Parathyroid adenoma (tissue), 2 donors: ENCODE measurements around the gene TEAD1.

Source experiments
- H2AFZ ChIP-seq: fragments of 300-600 bp; sonication (generic); one replicate; pipeline ENCODE4 v1.7.0; 2017; ENCODE audit warnings: antibody characterized with exemption, mild to moderate bottlenecking
- H3K27ac ChIP-seq: fragments of 300-600 bp; sonication (generic); one replicate; pipeline ENCODE4 v1.7.0; 2017
- H3K27me3 ChIP-seq: fragments of 300-600 bp; sonication (generic); one replicate; pipeline ENCODE4 v1.7.0; 2017; ENCODE audit warnings: low read length; ENCODE audit not compliant: control insufficient read depth, insufficient read depth
- H3K36me3 ChIP-seq: fragments of 300-600 bp; sonication (generic); one replicate; pipeline ENCODE4 v1.7.0; 2017; ENCODE audit warnings: low read length; ENCODE audit not compliant: control insufficient read depth, insufficient read depth
- H3K4me1 ChIP-seq: fragments of 300-600 bp; sonication (generic); one replicate; pipeline ENCODE4 v1.7.0; 2017; ENCODE audit warnings: control low read depth
- H3K4me2 ChIP-seq: fragments of 300-600 bp; sonication (generic); one replicate; pipeline ENCODE4 v1.7.0; 2017; ENCODE audit warnings: low read length
- H3K4me3 ChIP-seq: fragments of 300-600 bp; sonication (generic); one replicate; pipeline ENCODE4 v1.7.0; 2017; ENCODE audit warnings: low read depth, low read length
- H3K79me2 ChIP-seq: fragments of 300-600 bp; sonication (generic); one replicate; pipeline ENCODE4 v1.7.0; 2017; ENCODE audit warnings: control low read depth
- H3K9ac ChIP-seq: fragments of 300-600 bp; sonication (generic); one replicate; pipeline ENCODE4 v1.7.0; 2017; ENCODE audit warnings: mild to moderate bottlenecking
- H3K9me3 ChIP-seq: fragments of 300-600 bp; sonication (generic); one replicate; pipeline ENCODE4 v1.7.0; 2017; ENCODE audit warnings: low read length; ENCODE audit not compliant: control insufficient read depth
- CTCF ChIP-seq: fragments of 300-600 bp; sonication (generic); IDR thresholded peaks from one replicate; pipeline ENCODE4 v1.7.0; 2017; ENCODE audit warnings: antibody characterized with exemption, mild to moderate bottlenecking
- donor health status: primary hyperparathyroidism.

The TEAD1 gene

GRCh38 chr11:12657981-12658380 lies 16.2 kb upstream of the TEAD1 start:
- H3K4me1 ChIP-seq, result no peaks in the 10 kb centered on the region

GRCh38 chr11:12662101-12662689 lies 12.0 kb upstream of the TEAD1 start:
- no peak overlapping the region for H3K4me3 ChIP-seq
- H3K4me2 ChIP-seq, result no peak overlapping the region
- H3K79me2 ChIP-seq, result no peaks in the 10 kb centered on the region
- no peak overlapping the region for H2AFZ ChIP-seq
- no peaks in the 10 kb centered on the region for H3K36me3 ChIP-seq
- TF ChIP-seq CTCF, result no peak
- H3K9me3 ChIP-seq, result no peaks in the 10 kb centered on the region
- no peak overlapping the region for H3K27ac ChIP-seq
- no peaks in the 10 kb centered on the region for H3K4me1 ChIP-seq
- no peaks in the 10 kb centered on the region for H3K27me3 ChIP-seq
- no peak overlapping the region for H3K9ac ChIP-seq

More at GRCh38 chr11:12657981-12658380, 16.2 kb upstream of the TEAD1 start:
- Histone ChIP-seq H3K4me2 (no peak overlapping the region), H3K79me2 (no peaks in the 10 kb centered on the region), H3K27me3 (no peaks in the 10 kb centered on the region), H3K9me3 (no peaks in the 10 kb centered on the region), H3K36me3 (no peaks in the 10 kb centered on the region), H3K4me3 (no peak overlapping the region), H3K9ac (no peak overlapping the region), H2AFZ (no peak overlapping the region), H3K27ac (no peak overlapping the region)
- no peak for TF ChIP-seq CTCF

- TF ChIP-seq CTCF, result no peak
- Histone ChIP-seq H3K36me3 (no peaks in the 10 kb centered on the region), H3K4me1 (no peaks in the 10 kb centered on the region), H3K4me3 (no peak overlapping the region), H2AFZ (no peak overlapping the region), H3K79me2 (no peaks in the 10 kb centered on the region), H3K27ac (no peak overlapping the region), H3K4me2 (no peak overlapping the region), H3K9me3 (no peaks in the 10 kb centered on the region), H3K27me3 (no peaks in the 10 kb centered on the region), H3K9ac (no peak overlapping the region)
Measured at GRCh38 chr11:12664385-12664784, 9.8 kb upstream of the TEAD1 start.

GRCh38 chr11:12666915-12667314 lies 7.3 kb upstream of the TEAD1 start:
- Histone ChIP-seq H3K9ac (no peak overlapping the region), H2AFZ (no peak overlapping the region), H3K27me3 (no peaks in the 10 kb centered on the region), H3K27ac (no peak overlapping the region), H3K9me3 (no peaks in the 10 kb centered on the region), H3K4me3 (no peak overlapping the region), H3K4me1 (no peaks in the 10 kb centered on the region), H3K36me3 (no peaks in the 10 kb centered on the region), H3K4me2 (no peak overlapping the region), H3K79me2 (no peaks in the 10 kb centered on the region)
- TF ChIP-seq CTCF, result no peak

GRCh38 chr11:12667646-12668045 lies 6.6 kb upstream of the TEAD1 start:
- Histone ChIP-seq H3K4me2 (no peak overlapping the region), H3K4me3 (no peak overlapping the region), H3K4me1 (no peaks in the 10 kb centered on the region), H3K27me3 (no peaks in the 10 kb centered on the region), H3K9ac (no peak overlapping the region), H3K79me2 (no peaks in the 10 kb centered on the region), H3K27ac (no peak overlapping the region), H2AFZ (no peak overlapping the region), H3K9me3 (no peaks in the 10 kb centered on the region), H3K36me3 (no peaks in the 10 kb centered on the region)
- TF ChIP-seq CTCF, result no peak
